G401.6 (cell line): ENCODE data around the gene ARG2.

Experiments used
- FAIRE-seq: peaks from 2 replicates; lab custom pipeline; 2012; peaks lifted over from hg19 to GRCh38; lab: Jason Lieb, UNC

The ARG2 gene

DNA sequence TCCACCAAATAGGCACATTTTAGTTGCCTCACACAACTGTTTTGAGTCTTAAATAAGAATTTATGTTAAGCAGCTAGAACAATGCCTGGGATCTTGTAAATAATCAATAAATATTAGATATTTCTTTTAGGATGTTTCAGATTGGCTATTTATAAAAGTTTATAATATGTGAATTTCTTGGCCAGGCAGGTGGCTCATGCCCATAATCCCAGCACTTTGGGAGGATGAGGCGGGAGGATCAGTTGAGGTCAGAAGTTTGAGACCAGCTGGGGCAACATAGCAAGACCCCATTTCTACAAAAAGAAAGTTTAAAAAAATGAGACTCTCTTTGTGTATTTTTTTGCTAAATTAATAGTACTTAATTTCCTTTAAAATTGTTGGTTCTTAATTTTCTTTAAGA, 21.8 kb downstream of the ARG2 start:
- no peak for FAIRE-seq

DNA sequence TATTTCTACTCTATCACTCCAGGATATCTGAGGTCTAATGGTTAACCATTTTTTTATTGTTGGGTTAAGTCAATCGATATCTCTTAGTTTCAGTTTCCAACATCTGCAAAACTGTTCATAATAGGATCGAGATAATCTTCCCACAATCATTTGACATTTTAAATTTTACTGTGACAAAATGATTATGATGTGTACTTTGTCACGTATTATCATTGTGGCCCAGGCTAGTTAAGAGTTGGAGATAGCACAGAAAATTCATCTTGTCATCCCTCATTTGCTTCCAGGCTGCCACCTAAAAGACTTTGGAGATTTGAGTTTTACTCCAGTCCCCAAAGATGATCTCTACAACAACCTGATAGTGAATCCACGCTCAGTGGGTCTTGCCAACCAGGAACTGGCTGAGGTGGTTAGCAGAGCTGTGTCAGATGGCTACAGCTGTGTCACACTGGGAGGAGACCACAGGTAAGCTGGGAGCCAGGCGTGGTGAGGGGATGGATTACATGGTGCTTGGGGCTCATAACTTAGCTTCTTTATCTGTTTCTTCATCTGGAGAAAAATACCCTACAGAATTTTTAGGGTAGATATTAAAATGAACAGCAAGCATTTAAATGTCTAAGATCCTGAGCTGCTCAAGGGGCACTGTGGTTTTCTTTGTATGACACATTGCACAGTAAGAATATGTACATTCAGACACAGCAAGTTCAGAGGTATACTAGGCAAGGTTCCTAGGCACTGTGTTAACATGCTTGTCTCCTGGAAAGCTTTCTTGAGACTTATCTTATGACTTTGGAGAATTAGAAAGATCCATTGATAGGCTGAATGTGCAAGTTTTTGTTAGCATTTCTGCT, 22.4 kb downstream of the ARG2 start:
- no peak for FAIRE-seq

DNA sequence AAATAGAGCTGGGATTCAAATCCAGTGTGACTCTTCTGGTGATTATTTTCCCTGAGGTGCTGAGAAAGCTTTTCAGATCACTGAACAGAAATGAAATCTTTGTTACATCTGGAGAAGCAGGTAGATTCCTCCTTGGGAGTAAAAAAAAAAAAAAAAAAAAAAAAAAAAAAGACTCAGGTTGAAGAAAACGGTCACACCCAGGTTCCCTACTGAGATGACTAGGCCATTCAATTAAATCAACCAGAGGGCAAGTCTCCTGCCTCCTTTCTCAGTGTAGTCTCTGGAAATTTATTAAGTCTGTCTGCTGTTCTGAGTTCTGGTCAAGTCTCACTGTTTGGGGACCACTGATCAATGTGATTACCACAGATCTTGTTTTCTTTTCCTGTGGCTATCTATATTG, 24.0 kb downstream of the ARG2 start:
- FAIRE-seq: no peak

DNA sequence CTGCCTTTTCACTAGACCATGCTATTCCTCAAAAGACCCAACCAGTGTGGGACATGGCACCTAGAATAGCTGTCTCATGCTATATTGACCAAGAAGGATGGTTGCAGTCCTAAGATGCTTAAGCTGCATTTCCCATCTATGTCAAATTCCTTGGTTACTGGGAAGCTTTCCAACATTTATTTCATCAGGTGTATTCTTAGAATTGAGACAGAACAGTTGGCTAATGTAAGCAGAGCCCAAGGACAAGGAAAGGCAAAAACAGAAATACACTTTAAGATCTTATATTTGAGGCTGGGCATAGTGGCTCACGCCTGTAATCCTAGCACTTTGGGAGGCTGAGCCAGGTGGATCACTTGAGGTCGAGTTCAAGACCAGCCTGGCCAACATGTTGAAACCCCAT, 24.7 kb downstream of the ARG2 start:
- no peak for FAIRE-seq

DNA sequence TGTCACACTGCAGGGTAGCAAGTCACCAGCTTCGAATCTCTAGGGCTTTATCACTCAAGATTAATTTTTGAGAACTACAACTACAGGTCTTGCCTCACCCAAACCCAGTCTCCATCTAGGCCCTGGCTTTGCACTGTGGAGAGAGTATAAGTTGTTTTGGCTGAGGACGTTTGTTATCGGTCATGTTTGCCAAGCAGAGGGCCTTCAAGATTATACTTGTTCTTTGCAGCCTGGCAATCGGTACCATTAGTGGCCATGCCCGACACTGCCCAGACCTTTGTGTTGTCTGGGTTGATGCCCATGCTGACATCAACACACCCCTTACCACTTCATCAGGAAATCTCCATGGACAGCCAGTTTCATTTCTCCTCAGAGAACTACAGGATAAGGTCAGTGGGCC, 25.7 kb downstream of the ARG2 start:
- no peak for FAIRE-seq

DNA sequence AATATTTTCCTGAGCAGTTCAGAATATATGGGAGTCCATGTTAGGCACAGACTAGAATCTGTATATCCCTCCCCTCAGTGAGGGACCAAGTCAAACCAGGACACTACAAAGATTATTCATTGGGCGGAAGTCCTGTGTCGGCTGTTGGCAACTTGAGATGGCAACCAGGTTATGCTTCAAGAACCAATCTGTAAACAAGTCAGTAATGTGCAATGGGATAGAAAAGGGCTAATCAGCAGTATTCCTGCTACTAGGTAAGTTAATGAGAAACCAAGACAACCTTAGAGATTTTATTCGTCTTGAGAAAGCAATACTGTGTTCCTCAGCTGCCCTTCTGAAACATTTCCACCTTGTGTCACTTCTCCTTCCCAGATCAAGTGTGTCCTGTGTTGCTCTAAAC, 26.4 kb downstream of the ARG2 start:
- no peak for FAIRE-seq

DNA sequence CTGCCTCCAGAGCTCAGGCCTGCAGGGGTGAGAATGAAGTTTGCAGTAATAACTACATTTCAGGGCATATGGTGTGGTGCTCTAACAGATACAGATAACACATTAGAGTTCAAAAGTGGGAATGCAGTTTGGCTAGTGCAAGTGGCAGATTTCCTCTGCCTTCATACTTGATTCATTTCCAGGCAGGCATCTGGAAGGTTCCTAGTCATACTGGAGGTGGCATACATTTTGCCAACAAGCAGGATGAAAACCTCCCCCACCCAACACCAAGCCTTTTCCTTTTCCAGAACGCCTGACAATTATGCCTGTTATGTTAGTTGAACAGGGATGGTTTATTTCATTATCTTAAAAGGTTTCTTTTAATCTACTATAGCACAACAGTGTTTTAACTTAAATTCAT, 30.4 kb downstream of the ARG2 start:
- no peak for FAIRE-seq

DNA sequence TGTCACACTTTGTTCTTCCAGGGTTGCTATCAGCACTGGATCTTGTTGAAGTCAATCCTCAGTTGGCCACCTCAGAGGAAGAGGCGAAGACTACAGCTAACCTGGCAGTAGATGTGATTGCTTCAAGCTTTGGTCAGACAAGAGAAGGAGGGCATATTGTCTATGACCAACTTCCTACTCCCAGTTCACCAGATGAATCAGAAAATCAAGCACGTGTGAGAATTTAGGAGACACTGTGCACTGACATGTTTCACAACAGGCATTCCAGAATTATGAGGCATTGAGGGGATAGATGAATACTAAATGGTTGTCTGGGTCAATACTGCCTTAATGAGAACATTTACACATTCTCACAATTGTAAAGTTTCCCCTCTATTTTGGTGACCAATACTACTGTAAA, 31.0 kb downstream of the ARG2 start:
- no peak for FAIRE-seq

DNA sequence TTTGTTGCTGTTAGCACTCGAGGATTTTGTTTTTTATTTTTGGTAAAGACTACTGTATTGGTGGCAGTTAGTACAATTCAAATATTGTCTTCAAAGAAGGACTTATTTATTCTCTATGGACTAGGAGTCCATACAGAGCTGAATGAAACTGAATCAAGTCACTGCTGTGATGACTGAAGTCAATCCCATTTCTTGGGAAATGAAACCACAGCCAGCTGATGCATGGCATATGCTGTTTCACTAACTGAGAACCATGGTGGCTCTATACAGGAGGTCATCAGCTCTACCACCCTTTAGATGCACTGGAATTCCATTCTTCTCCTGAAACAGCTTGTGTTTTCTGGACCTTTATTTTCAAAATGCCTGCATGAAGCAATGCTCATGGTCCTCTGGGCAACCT, 32.5 kb downstream of the ARG2 start:
- FAIRE-seq: no peak

DNA sequence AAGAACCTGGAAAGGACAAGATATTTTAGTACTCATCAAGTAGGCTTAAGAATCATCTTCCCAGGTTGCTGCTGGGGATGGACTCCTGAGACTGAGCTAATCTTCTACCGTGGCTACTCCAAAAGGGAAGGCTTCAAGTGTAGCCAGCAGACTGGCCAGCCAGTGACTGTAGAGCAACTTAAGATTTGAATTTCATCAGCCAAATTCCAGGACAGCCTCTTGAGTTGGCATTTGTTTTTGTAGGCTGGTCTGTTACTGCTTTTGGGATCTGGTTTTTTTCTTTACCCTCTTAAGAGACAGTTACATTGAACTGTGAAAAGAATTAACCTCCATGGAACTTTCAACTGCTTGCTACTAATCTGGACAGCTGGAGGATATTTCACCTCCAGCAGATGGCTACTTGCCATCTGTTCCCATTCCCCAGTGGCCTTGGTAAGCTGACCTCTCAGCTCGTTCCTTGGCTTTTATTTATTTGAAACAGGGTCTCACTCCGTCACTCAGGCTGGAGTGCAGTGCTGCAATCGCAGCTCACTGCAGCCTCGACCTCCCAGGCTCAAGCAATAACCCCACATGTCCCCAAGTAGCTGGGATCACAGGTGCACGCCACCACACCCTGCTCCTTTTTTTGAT, 34.0 kb downstream of the ARG2 start:
- no peak for FAIRE-seq

DNA sequence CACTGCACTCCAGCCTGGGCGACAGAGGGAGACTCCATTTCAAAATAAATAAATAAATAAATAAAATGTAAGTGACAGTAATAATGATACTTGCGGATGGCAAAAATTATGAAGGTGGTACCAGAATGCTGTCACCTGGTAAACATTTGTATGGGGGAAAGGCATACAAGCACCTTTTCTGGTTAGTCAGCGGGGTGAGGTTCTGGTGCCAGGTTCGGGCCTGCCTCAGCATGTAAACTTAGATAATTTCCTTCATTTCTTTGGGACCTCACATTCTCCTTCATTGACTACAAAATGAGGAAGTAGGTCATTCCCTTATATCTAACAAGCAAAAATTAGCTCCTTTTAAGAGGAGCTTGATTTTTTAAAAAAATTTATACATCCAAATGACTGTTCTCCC, 43.9 kb downstream of the ARG2 start:
- no peak for FAIRE-seq

DNA sequence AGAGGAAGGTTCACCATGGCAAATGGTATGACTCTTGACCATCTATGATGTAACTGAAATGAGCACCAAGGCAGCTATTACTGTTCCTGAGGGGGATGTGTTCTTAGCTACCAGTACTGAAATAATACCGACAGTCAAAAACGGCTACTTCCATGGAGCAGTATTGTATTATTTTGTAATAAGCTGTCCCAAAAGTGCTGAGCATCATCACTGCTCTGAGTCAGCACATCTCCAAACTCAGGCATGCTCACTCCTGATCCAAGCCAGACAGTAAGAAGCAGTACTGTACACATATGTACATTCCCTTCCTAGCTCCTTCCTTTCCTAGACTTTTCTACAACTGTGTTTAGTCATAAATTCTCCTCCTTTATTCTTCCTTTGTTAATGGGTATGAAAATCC, 46.1 kb downstream of the ARG2 start:
- FAIRE-seq: no peak

DNA sequence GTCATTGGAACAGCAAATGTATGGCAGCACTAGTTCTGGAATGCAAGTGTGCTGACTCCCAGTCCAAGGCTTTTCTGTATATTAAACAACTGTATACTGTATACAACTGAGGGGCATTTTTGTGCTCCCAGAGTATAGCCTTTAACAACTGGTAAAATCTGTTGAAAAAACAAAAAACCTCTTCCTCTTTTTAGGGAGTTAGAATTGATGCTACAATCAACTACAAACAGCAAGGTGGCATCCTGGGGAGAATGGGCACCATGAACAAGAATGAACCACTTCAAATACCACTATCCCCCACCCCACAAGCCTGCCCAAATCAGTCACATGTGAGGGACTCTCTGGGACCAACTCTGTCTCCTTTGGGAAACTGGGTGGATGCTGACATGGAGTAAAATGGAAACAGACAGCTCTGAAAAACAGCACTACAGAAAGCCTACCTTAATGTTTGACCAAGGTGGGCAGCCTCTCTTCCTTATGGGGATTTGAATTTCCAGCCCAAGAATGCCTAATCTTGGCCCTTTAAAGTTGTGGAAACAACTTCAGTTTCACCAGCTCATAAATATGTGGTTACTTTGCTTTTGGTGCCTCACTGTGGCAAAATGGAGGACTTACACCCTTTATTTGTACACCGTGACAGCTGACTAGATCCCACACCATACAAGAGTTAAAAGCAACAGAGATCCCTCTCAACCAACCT, 47.2 kb downstream of the ARG2 start:
- FAIRE-seq: peak; percentile 93

DNA sequence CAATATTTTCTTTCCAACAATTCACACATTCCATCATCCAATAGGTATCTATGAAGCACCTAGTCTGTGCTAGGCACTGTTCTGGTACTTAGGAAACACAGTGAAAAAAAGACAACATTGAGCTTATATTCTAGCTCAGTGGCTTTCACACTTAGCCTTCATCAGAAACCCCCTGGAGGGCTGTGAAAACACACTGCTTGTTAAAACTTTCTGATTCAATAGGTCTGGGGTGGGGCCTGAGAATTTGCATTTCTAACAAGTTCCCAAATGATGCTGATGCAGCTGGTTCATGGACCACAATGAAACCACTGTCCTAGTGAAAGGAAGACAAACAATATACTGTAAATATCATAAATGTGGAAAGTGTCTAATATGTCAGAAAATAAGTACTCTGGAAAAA, 48.8 kb downstream of the ARG2 start:
- FAIRE-seq: no peak

DNA sequence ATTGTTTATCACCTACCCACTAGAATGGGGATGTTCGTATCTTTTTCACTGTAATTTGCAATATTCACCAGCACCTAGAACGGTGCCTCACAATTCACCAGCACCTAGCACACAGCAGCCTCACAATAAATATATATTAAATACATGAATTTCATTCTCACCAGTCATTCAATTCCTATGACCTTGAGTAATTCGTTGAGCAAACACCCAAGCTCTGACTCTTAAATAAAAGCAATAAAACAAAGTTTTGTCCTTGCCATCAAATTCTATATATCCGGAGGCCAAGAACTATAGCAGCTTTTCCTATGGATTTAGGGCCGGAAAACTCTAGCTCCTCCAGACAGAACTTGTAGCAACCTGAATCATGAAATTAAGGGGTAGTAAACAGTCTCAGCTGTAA, 53.7 kb downstream of the ARG2 start:
- FAIRE-seq: no peak

DNA sequence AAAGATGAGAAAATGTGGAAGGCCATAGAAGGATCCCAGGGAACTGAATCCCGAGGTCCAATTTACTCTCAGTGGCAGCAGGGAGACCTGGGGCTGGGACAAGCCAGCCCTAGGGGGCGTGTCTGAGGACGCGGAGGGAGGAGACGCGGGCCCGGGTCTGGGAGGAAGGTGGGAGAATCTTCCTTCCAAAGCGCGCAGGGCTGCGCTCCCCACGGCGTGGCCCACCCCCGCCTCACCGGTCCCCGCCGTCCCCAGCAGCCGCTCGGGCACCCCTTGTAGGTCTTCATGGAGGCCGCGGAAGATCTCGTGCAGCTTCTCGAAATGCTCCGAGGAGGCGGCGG, 54.4 kb downstream of the ARG2 start:
- no peak for FAIRE-seq

DNA sequence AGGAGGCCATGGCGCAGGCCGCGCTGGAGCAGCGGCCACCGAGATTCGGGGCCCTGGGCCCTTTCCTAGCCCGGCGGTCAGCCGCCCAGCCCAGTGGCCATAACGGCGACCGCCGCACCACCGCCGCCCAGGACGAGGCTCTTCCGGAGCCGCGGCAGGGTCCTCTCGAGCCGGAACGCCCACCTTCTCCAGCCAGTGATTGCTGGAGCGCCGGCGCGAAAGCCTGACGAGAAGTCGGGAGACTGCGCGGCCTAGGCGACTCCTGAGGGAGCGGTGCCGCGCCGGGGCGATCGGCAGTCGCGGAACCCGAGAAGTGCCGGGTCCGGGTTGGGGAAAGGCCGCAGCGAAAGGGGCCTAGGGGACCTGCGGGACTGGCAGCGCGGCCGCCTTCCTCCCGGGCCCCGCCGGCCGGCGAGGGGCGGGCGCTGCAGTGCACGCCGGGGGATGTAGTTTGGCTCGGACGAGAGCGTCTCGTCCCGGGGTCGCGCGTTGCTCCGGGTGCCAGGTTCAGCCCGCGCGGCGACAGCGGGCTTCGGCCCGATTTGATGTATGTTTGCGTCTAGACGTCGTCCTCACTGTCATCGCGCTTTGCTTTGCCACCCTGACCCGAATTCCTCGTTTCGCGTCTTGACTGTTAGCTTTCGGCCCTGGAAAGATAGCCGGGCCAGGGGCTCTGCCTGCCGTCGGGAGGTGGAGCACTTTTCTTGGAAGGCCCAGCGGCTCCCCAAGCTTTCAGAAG, 54.9 kb downstream of the ARG2 start, which contains the start of gene VTI1B:
Gene VTI1B (minus strand): TSS at position 153 of the 739 bp plus-strand sequence. CDS start 143 bp downstream, at position 10.
- FAIRE-seq: no peak

DNA sequence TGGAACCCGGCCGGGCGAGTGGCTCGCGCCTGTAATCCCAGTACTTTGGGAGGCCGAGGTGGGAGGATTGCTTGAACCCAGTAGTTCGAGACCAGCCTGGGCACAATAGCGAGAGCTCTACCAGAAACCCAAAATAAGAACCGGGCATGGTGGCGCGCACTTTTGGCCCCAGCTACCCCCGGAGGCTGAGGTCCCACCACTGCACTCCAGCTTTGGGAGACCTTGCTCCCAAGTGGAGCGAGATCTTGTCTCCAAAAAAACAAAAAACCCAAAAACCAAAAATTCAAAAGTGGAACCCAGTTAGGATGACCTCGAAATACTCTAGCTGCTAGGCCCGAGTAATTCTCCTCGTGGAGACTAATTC, 55.5 kb downstream of the ARG2 start:
- FAIRE-seq: no peak

DNA sequence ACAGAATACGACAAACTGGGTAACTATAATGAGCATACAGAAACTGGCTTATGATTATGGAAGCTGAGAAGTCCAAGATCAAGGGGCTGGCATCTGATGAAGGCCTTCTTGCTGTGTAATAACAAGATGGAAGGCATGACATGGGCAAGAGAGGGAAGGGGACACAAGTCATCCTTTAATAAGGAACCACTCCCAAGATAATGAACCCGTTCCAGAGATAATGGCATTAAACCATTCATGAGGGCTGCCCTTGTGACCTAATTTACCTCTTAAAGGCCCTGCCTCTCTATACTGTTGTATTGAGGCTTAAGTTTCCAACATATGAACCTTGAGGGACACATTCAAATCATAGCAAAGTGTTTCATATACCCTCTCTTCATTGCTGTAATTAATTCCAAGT, 59.3 kb downstream of the ARG2 start:
- FAIRE-seq: no peak

DNA sequence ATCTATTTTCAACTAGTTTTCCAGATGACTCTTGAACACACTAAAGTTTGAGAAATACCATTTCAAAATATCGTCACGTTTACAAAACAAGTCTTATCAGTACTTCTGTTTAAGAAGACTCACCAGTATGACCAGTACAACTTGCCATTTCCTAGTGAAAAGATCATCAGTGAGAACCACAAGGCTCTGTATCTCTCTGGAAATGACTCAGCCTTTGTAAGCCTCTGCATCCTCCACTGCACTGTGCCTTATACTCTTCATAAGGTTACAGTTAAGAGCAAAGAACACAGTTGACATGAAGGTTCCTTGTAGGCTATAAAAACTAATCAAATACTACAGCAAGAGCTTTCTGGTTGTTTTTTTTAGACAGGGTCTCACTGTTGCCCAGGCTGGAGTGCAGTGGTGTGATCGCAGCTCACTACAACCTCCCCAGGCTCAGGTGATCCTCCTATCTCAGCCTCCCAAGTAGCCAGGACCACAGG, 60.4 kb downstream of the ARG2 start:
- no peak for FAIRE-seq

DNA sequence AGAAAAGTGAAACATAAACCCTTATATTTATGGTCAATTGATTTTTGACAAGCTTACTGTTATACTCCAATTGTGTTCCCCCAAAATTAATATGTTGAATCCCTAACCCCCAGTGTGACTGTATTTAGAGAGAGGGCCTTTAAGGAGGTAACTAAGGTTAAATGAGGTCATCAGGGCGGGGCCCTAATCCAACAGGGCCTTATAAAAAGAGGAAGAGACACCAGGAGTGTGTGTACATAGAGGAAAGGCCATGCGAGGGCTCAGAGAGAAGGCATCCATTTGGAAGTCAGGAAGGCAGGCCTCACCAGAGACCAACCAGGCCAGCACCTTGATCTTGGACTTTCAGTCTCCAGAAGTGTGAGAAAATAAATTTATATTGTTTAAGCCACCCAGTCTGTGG, 61.2 kb downstream of the ARG2 start:
- FAIRE-seq: no peak

DNA sequence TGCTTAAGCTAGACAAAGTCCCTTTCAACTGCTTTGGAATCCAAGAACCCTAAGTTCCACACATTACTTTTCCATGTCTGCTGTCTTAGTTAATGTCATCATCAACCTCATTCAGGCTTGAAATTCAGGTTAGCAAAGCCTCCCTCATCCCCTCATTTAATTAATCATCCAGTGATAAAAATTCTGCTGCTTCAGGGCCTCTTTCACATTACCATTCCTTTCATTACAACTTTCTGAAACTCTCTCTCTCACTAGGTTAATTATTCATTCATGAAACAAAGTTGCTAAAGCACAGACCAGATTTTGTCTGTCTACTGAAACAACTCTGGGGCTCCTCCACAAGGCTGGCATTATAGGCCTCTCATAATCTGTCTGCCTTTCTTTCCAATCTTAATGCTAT, 64.1 kb downstream of the ARG2 start:
- no peak for FAIRE-seq

DNA sequence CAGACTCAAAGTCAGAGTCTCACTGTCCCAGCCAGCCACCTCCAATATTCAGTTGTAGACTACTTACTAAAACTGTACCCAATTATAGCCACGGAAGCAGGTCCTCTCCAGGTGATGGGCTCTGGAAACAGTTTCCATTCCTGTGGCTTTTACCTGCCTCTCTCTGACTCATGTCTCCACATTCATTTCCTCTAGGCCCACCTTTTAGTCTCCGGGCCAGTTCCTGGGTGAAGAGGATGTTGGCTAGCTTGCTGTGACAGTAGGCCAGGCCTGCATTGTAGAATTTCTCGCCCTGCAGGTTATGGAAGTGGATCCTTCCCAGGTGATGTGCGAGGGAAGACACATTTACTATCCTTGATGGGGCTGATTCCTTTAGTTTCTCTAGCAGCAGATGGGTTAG, 70.3 kb downstream of the ARG2 start:
- FAIRE-seq: no peak
